Hepatocyte (in vitro differentiated cells): ENCODE measurements around the gene CHCHD4. TPM values are rescaled to one million over a fixed set of nuclear protein-coding genes. Genes with fewer than 3 reads are reported as not detected.
"Not testable (repeated sequence)": the region's sequence is repeated elsewhere in the genome, so short reads cannot be mapped to it uniquely, and the experiment has no call there.

Experiments
- DNase-seq: peaks from one replicate; pipeline ENCODE4 v3.0.0-alpha.2; 2016; ENCODE audit warnings: low spot score
- H2AFZ ChIP-seq: fragments of 200-600 bp; sonication (generic); 2 replicates; pipeline ENCODE4 v1.6.0; 2016; ENCODE audit warnings: antibody characterized with exemption, mild to moderate bottlenecking
- H3K27ac ChIP-seq: fragments of 200-600 bp; sonication (generic); 2 replicates; pipeline ENCODE4 v1.5.1; 2016; ENCODE audit warnings: mild to moderate bottlenecking
- H3K27me3 ChIP-seq: fragments of 200-600 bp; sonication (generic); 2 replicates; pipeline ENCODE4 v1.6.1; 2016
- H3K36me3 ChIP-seq: fragments of 200-600 bp; sonication (generic); replicated peaks from 2 replicates; pipeline ENCODE4 v1.5.1; 2016; ENCODE audit warnings: low read depth; ENCODE audit not compliant: insufficient read depth
- H3K4me1 ChIP-seq: fragments of 200-600 bp; sonication (generic); 2 replicates; pipeline ENCODE4 v1.5.1; 2016; ENCODE audit warnings: mild to moderate bottlenecking, moderate library complexity; ENCODE audit not compliant: insufficient read depth
- H3K4me2 ChIP-seq: fragments of 200-600 bp; sonication (generic); 2 replicates; pipeline ENCODE4 v1.6.0; 2016
- H3K4me3 ChIP-seq: fragments of 200-600 bp; sonication (generic); 2 replicates; pipeline ENCODE4 v1.5.1; 2016; ENCODE audit warnings: mild to moderate bottlenecking
- H3K79me2 ChIP-seq: fragments of 200-600 bp; sonication (generic); 2 replicates; pipeline ENCODE4 v1.6.0; 2017; ENCODE audit warnings: mild to moderate bottlenecking
- H3K9me2 ChIP-seq: fragments of 200-600 bp; sonication (generic); replicated peaks from 2 replicates; pipeline ENCODE4 v1.6.0; 2017; ENCODE audit warnings: mild to moderate bottlenecking; ENCODE audit not compliant: insufficient read depth
- H3K9me3 ChIP-seq: fragments of 200-600 bp; sonication (generic); 2 replicates; pipeline ENCODE4 v1.5.1; 2016; ENCODE audit warnings: low read depth, mild to moderate bottlenecking
- H4K20me1 ChIP-seq: fragments of 200-600 bp; sonication (generic); 2 replicates; pipeline ENCODE4 v1.6.0; 2016; ENCODE audit warnings: mild to moderate bottlenecking; ENCODE audit not compliant: insufficient read depth, poor library complexity, severe bottlenecking
- CTCF ChIP-seq: fragments of 200-600 bp; sonication (generic); IDR thresholded peaks from 2 replicates; pipeline ENCODE4 v1.5.1; 2016; ENCODE audit warnings: antibody characterized with exemption, mild to moderate bottlenecking; ENCODE audit not compliant: poor library complexity
- EZH2 ChIP-seq: fragments of 200-600 bp; sonication (generic); IDR thresholded peaks from 2 replicates; pipeline ENCODE4 v1.6.1; 2016; ENCODE audit warnings: antibody characterized with exemption, mild to moderate bottlenecking, borderline replicate concordance
- EZH2phosphoT487 ChIP-seq: fragments of 200-600 bp; sonication (generic); IDR thresholded peaks from one replicate; pipeline ENCODE4 v1.6.1; 2018; ENCODE audit warnings: antibody characterized with exemption, mild to moderate bottlenecking, low read depth, moderate library complexity; ENCODE audit not compliant: unreplicated experiment, severe bottlenecking
- WGBS: methylation state at CpG from one replicate; pipeline ENCODE4 v1.1.6; 2016; ENCODE audit warnings: low lambda C conversion rate; ENCODE audit errors: missing lambda C conversion rate; 5-methylcytosine and 5-hydroxymethylcytosine counted together
- polyA plus RNA-seq: library from polyadenylated mRNA; unstranded; fragments of >200 nt; fragmentation: Nextera tagmentation; extraction: Ambion mirVana; gene quantifications from 2 replicates; pipeline ENCODE4 v1.2.1, GENCODE V29; 2016
- total RNA-seq: library from RNA; depleted of rRNA; stranded (reverse); fragments of >200 nt; gene quantifications from 2 replicates; pipeline ENCODE4 v1.2.3, GENCODE V29; 2014

CHCHD4 gene
- total and polyA plus RNA-seq, 2 experiments from 2014 or later = 15.2 to 22.8 TPM

GRCh38 chr3:14110699-14111098, 14.0 kb downstream of the CHCHD4 start:
- DNase-seq = no peak
- H3K4me2 ChIP-seq = no peak overlapping the region
- TF ChIP-seq EZH2phosphoT487 (no peak), CTCF (no peak), EZH2 (no peak)
- no peaks in the 10 kb centered on the region for H3K9me2 ChIP-seq
- WGBS = 89% methylated on average over 4 of the region's 4 CpGs
- H3K27ac ChIP-seq = no peak overlapping the region
- no peaks in the 10 kb centered on the region for H3K27me3 ChIP-seq
- no peaks in the 10 kb centered on the region for H3K79me2 ChIP-seq
- no peaks in the 10 kb centered on the region for H3K36me3 ChIP-seq
- no peaks in the 10 kb centered on the region for H3K4me1 ChIP-seq
- no peaks in the 10 kb centered on the region for H4K20me1 ChIP-seq
- no peak overlapping the region for H3K4me3 ChIP-seq
- H3K9me3 ChIP-seq = no peaks in the 10 kb centered on the region
- no peak overlapping the region for H2AFZ ChIP-seq

- not testable (repeated sequence) for H3K79me2 ChIP-seq, H3K9me2 ChIP-seq, H3K4me3 ChIP-seq, DNase-seq, H3K4me1 ChIP-seq, H3K27ac ChIP-seq, H3K4me2 ChIP-seq, H3K9me3 ChIP-seq, H2AFZ ChIP-seq, H4K20me1 ChIP-seq, H3K27me3 ChIP-seq, H3K36me3 ChIP-seq
- WGBS = 95% methylated on average over 5 of the region's 5 CpGs
These were observed 14.8 kb downstream of the CHCHD4 start for GRCh38 chr3:14109821-14110220.

GRCh38 chr3:14097616-14098391, 26.9 kb downstream of the CHCHD4 start:
- H3K79me2 ChIP-seq = no peaks in the 10 kb centered on the region
- no peaks in the 10 kb centered on the region for H4K20me1 ChIP-seq
- H3K9me2 ChIP-seq = no peaks in the 10 kb centered on the region
- TF ChIP-seq EZH2phosphoT487 (no peak), CTCF (no peak), EZH2 (no peak)
- no peak for DNase-seq
- 95% methylated on average over 5 of the region's 5 CpGs for WGBS
- no peaks in the 10 kb centered on the region for H3K36me3 ChIP-seq
- H3K4me2 ChIP-seq = no peak overlapping the region
- no peak overlapping the region for H3K4me3 ChIP-seq
- H3K9me3 ChIP-seq = no peaks in the 10 kb centered on the region
- H3K27me3 ChIP-seq = no peaks in the 10 kb centered on the region
- H3K27ac ChIP-seq = no peak overlapping the region
- no peak overlapping the region for H2AFZ ChIP-seq
- H3K4me1 ChIP-seq = no peaks in the 10 kb centered on the region

GRCh38 chr3:14096742-14097141, 27.9 kb downstream of the CHCHD4 start:
- no peak overlapping the region for H2AFZ ChIP-seq
- 95% methylated on average over 3 of the region's 3 CpGs for WGBS
- H3K9me2 ChIP-seq = no peaks in the 10 kb centered on the region
- no peak overlapping the region for H3K4me2 ChIP-seq
- H3K9me3 ChIP-seq = no peaks in the 10 kb centered on the region
- no peaks in the 10 kb centered on the region for H3K79me2 ChIP-seq
- TF ChIP-seq EZH2phosphoT487 (no peak), EZH2 (no peak), CTCF (no peak)
- no peaks in the 10 kb centered on the region for H3K27me3 ChIP-seq
- no peaks in the 10 kb centered on the region for H4K20me1 ChIP-seq
- no peaks in the 10 kb centered on the region for H3K36me3 ChIP-seq
- DNase-seq = no peak
- H3K27ac ChIP-seq = no peak overlapping the region
- H3K4me1 ChIP-seq = peaks cover 4% of the 10 kb centered on the region
- H3K4me3 ChIP-seq = no peak overlapping the region
